Activated CD8-positive, alpha-beta T cell treated with anti-CD3 and anti-CD28 coated beads for 36 hours (primary cell): ENCODE data around the gene SPAG9. TPM values are rescaled to one million over a fixed set of nuclear protein-coding genes. Genes with fewer than 3 reads are reported as not detected.

ENCODE experiments used
- ATAC-seq: fragments of 200-7000 bp; cut with Tn5 transposase; one replicate; pipeline ENCODE4 v1.10.0; 2021; ENCODE audit warnings: mild to moderate bottlenecking, moderate library complexity
- CTCF ChIA-PET: fragments of 350-600 bp; sonication (Branson Sonifier 250); formaldehyde crosslinking; loops from one replicate; lab custom pipeline; 2021; ENCODE audit warnings: antibody characterized with exemption; lab: Charles Lee
- POLR2A ChIA-PET: fragments of 350-600 bp; sonication (Branson Sonifier 250); formaldehyde crosslinking; loops from one replicate; lab custom pipeline; 2021; ENCODE audit warnings: antibody characterized with exemption; lab: Charles Lee
- DNase-seq: peaks from one replicate; pipeline ENCODE4 v3.0.0-alpha.2; 2020
- H3K27ac Mint-ChIP-seq: one replicate; pipeline ENCODE4 v1.8.0; 2021; ENCODE audit warnings: mild to moderate bottlenecking, mixed read lengths
- H3K27me3 Mint-ChIP-seq: one replicate; pipeline ENCODE4 v1.8.0; 2021; ENCODE audit warnings: mixed read lengths
- H3K36me3 Mint-ChIP-seq: one replicate; pipeline ENCODE4 v1.8.0; 2021; ENCODE audit warnings: low read depth, mixed read lengths
- H3K4me1 Mint-ChIP-seq: one replicate; pipeline ENCODE4 v1.8.0; 2021; ENCODE audit warnings: low read depth, mixed read lengths
- H3K4me3 Mint-ChIP-seq: one replicate; pipeline ENCODE4 v1.8.0; 2021; ENCODE audit warnings: mild to moderate bottlenecking, moderate library complexity, mixed read lengths
- H3K9me3 Mint-ChIP-seq: one replicate; pipeline ENCODE4 v1.8.0; 2021; ENCODE audit warnings: mixed read lengths
- intact Hi-C: fragments of 100-400 bp; cut with micrococcal nuclease; formaldehyde crosslinking; loops from one replicate; pipeline ENCODE4 v1.10.0; 2022
- total RNA-seq, 2 experiments: library from RNA; stranded (reverse); gene quantifications; one replicate each; pipeline ENCODE4 v1.2.3, GENCODE V29; 2021
- TF ChIP-seq, protein P1 (sequence below): fragments of 200-600 bp; IDR thresholded peaks from one replicate; pipeline ENCODE4 v1.8.0; 2022; ENCODE audit warnings: antibody characterized with exemption, mild to moderate bottlenecking

Gene SPAG9
- total RNA-seq, 2 experiments from 2014 or later, result 54.3 to 59.8 TPM

DNA sequence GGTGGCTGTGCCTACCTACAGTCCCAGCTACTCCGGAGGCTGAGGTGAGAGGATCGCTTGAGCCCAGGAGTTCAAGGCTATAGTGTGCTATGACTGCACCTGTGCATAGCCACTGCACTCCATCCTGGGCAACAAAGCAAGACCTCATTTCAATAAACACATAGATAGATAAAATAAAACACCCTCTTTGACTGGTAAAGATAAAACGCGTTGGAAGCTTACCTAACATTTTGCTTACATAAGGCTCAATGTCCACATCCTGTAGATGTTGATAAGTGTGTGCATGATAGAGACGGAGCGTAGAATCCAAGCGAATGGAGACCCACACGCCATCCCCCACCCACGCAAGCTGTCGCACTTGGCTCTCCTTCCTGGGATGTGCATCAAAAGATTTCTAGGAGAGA, 141.1 kb downstream of the SPAG9 start:
- DNase-seq (no peak), ATAC-seq (no peak)
- ChIA-PET POLR2A (interaction anchor here (0.6 kb wide), 1 partner anchor 15 kb away, joined by 3 read pairs; no protein-coding TSS in a partner anchor), CTCF (no interaction called here)
- H3K36me3 Mint-ChIP-seq, result peaks cover 34% of the 10 kb centered on the region
- intact Hi-C loops, result no loop called here
- H3K27ac Mint-ChIP-seq, result no peak overlapping the region
- H3K9me3 Mint-ChIP-seq, result no peaks in the 10 kb centered on the region
- no peaks in the 10 kb centered on the region for H3K27me3 Mint-ChIP-seq
- peaks cover 12% of the 10 kb centered on the region for H3K4me1 Mint-ChIP-seq
- TF ChIP-seq, protein P1, sequence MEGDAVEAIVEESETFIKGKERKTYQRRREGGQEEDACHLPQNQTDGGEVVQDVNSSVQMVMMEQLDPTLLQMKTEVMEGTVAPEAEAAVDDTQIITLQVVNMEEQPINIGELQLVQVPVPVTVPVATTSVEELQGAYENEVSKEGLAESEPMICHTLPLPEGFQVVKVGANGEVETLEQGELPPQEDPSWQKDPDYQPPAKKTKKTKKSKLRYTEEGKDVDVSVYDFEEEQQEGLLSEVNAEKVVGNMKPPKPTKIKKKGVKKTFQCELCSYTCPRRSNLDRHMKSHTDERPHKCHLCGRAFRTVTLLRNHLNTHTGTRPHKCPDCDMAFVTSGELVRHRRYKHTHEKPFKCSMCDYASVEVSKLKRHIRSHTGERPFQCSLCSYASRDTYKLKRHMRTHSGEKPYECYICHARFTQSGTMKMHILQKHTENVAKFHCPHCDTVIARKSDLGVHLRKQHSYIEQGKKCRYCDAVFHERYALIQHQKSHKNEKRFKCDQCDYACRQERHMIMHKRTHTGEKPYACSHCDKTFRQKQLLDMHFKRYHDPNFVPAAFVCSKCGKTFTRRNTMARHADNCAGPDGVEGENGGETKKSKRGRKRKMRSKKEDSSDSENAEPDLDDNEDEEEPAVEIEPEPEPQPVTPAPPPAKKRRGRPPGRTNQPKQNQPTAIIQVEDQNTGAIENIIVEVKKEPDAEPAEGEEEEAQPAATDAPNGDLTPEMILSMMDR, result no peak
- no peak overlapping the region for H3K4me3 Mint-ChIP-seq

DNA sequence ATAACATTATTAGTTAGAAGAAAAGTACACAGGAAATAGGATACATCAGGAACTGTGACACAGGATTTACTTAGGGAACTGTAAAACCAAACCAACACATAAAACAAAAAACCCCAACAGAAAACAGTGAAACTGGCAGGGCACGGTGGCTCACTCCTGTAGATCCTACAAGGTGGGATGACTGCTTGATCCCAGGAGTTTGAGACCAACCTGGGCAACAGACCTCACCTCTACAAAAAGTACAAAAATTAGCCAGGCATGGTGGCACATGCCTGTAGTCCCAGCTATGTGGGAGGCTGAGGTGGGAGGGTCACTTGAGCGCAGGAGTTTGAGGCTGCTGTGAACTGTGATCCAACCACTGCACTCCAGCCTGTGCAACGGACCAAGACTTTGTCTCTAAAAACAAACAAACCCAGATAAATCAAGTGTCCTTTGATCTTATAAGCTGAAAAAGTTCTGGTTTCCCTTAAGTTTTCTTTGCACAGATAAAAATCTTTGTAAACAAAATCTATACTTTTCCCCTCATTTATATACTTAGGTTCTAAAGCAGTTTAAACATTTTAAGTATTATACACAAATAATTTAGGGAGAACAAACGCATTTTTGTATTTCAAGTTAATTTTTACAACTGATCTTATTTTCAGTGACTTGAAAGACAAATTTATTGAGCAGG, 143.0 kb downstream of the SPAG9 start:
- no peaks in the 10 kb centered on the region for H3K27me3 Mint-ChIP-seq
- POLR2A ChIA-PET, result interaction anchor here (0.8 kb wide), 1 partner anchor 17 kb away, joined by 3 read pairs; no protein-coding TSS in a partner anchor
- no peak overlapping the region for H3K4me3 Mint-ChIP-seq

DNA sequence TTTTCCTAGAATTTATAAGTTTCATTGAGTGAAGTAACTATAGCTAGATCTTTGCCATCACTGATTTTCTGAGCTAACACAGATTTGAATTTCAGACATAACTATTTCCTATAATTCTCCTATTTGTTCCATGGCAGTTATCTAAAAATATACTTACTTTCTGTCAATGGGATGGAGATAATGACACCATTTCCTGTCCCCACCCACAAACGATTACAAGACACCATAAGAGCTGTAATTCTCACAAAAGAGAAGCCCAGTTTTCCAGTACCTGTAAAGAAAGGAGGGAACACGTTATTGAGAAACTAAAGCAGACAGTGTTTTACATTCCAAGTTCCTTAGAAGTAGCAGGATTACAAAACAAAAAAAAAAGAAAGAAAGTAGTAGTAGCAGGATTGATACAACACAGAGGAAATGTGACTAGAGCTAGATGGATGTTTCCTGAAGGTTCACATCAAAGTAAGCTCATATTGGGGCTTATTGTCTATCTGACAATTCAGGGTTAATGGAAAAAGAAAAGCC, 143.7 kb downstream of the SPAG9 start:
- CTCF ChIA-PET, result interaction anchor here (0.6 to 1.5 kb wide), 6 partner anchors 12 to 501 kb away, joined by 3 to 5 read pairs (median 4); partner anchors contain the start of gene NME1
- peaks cover 34% of the 10 kb centered on the region for H3K36me3 Mint-ChIP-seq

More for the DNA sequence above, 143.0 kb downstream of the SPAG9 start:
- DNase-seq, result no peak
- ATAC-seq, result no peak
- Mint-ChIP-seq H3K9me3 (no peaks in the 10 kb centered on the region), H3K36me3 (peaks cover 36% of the 10 kb centered on the region), H3K27ac (peak overlapping the region; percentile 96), H3K4me1 (peaks cover 12% of the 10 kb centered on the region)
- CTCF ChIA-PET, result interaction anchor here (0.8 to 1.5 kb wide), 4 partner anchors 12 to 176 kb away, joined by 3 to 5 read pairs (median 4); partner anchors contain the start of gene NME1
- TF ChIP-seq, protein P1, result no peak
- intact Hi-C loops, result no loop called here

DNA sequence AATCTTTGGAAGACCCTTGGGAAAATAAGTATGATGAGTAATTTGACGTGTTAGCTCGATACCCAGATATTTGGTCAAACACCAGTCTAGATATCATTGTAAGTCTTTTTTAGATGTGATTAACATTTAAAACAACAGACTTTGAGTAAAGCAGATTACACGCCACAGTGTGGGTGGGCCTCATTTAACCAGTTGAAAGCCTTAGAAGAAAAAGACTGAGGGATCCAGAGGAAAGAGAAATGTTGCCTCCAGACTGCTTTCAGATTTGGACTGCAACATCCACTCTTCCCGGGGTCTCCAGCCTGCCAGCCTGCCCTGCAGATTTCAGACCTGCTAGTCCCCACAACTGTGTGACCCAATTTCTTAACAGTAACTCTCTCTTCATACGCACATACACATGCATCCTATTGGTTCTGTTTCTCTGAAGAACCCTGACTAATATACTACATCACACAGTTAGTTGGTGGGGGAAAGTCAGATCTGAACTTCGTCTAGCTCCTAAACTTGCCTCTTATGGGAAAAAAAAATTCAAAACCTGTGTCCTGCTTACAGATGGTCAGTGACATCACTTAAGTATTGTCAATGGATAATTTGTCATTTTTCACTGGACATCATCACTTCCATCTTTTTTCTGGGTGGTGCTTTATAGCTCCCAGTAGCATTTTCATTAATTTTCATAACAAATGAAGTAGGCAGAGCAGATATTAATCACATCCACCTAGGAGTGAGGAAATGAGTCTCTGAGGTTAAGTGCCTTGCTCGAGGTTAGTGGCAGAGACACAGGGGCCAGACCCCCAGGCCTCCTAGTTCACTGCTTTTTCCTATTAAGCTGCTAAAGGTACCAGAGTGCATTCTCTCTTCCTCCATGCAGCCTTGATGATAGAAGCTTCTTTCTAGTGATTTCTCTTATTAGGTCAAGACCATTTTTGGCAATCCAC, 146.8 kb downstream of the SPAG9 start:
- no peak overlapping the region for H3K4me3 Mint-ChIP-seq
- intact Hi-C loops, result no loop called here
- ATAC-seq (no peak), DNase-seq (no peak)
- H3K9me3 Mint-ChIP-seq, result no peaks in the 10 kb centered on the region
- POLR2A ChIA-PET, result interaction anchor here (0.6 to 0.9 kb wide), 2 partner anchors 279 to 441 kb away, joined by 3 to 4 read pairs; partner anchors contain the start of gene EPN3
- peak overlapping the region; percentile 44 for H3K27ac Mint-ChIP-seq
- no peaks in the 10 kb centered on the region for H3K27me3 Mint-ChIP-seq
- H3K4me1 Mint-ChIP-seq, result peaks cover 12% of the 10 kb centered on the region
- CTCF ChIA-PET, result interaction anchor here (0.5 to 3.0 kb wide), 4 partner anchors 17 to 132 kb away, joined by 3 to 14 read pairs (median 4); no protein-coding TSS in a partner anchor
- H3K36me3 Mint-ChIP-seq, result peaks cover 29% of the 10 kb centered on the region
- TF ChIP-seq, protein P1, result no peak

More for the DNA sequence above, 143.7 kb downstream of the SPAG9 start:
- POLR2A ChIA-PET, result interaction anchor here (0.8 kb wide), 1 partner anchor 18 kb away, joined by 3 read pairs; no protein-coding TSS in a partner anchor
- no peaks in the 10 kb centered on the region for H3K27me3 Mint-ChIP-seq
- peak overlapping the region; percentile 96 for H3K27ac Mint-ChIP-seq
- H3K4me1 Mint-ChIP-seq, result peaks cover 12% of the 10 kb centered on the region
- no peak overlapping the region for H3K4me3 Mint-ChIP-seq
- intact Hi-C loops, result no loop called here
- no peaks in the 10 kb centered on the region for H3K9me3 Mint-ChIP-seq
- ATAC-seq (no peak), DNase-seq (no peak)
- TF ChIP-seq, protein P1, result no peak
